Measurements from ENCODE around the gene METTL8.

GRCh38 chr2:171315781-171316180 is 118.0 kb downstream of the METTL8 start:
- TF ChIP-seq POLR2AphosphoS5 (IDR thresholded peaks at IDR 0.05; ENCODE audit: borderline replicate concordance, low read depth, low read length) (no peak), EZH2 (IDR thresholded peaks at IDR 0.05) (no peak), FOXP2 (optimal IDR thresholded peaks at IDR 0.05; ENCODE audit: control extremely low read depth, extremely low read length, insufficient read depth) (no peak)

All from SK-N-MC (cell line).